Measurements from ENCODE around the gene HTRA3. TPM values are rescaled to one million over a fixed set of nuclear protein-coding genes. Genes with fewer than 3 reads are reported as not detected.

HTRA3 gene
- total RNA-seq, 1 experiment from 2014 or later: 2.8 TPM

DNA sequence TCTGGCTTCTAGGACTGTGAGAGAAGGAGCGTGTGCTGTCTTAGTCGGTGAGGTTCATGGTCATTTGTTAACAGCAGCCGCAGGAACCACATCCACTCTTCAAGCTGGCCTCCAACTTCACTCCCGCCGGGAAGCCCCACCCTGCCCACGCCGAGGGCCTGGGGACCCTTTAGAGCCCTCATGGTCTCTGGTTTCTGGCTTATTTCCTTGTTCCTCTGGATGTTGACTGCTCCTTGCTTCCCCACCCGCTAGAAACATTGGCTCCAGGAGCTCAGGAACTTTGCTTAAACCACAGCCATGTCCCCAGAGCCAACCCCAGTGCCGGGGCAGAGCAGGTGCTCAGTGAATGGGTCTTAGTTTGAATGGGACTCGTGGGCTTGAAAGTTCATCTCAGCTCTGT is 40.8 kb downstream of the HTRA3 start:
- TF ChIP-seq EZH2 (IDR thresholded peaks at IDR 0.05; ENCODE audit: low read length, unreplicated experiment): no peak
- TF ChIP-seq CTCF (conservative IDR thresholded peaks at IDR 0.05; ENCODE audit: low read depth, low read length): no peak
- TF ChIP-seq EZH2phosphoT487 (IDR thresholded peaks at IDR 0.05; ENCODE audit: borderline replicate concordance, low read length): no peak
- no peak overlapping the region for H2AFZ ChIP-seq (ENCODE audit: low read length)
- H3F3A ChIP-seq (ENCODE audit: low read length, unreplicated experiment): no peaks in the 10 kb centered on the region
- ATAC-seq (no peak), DNase-seq (no peak)
- BruUV-seq (replicated peaks): no TSS peak
- H3K79me2 ChIP-seq (ENCODE audit: low read length): no peaks in the 10 kb centered on the region
- ChIA-PET CTCF (no interaction called here), POLR2A (ENCODE audit: unreplicated experiment) (no interaction called here)
- no peaks in the 10 kb centered on the region for H3K9me2 ChIP-seq (replicated peaks; ENCODE audit: low read length)
- intact Hi-C loops (cut with micrococcal nuclease): no loop called here
- H3K4me2 ChIP-seq (ENCODE audit: low read length): no peak overlapping the region
- no peaks in the 10 kb centered on the region for H3K36me3 ChIP-seq (ENCODE audit: low read depth, low read length)
- H3K27me3 ChIP-seq (ENCODE audit: low read length): no peaks in the 10 kb centered on the region
- H3K4me3 ChIP-seq (ENCODE audit: low read length): no peak overlapping the region
- H3K9ac ChIP-seq (ENCODE audit: low read length): no peak overlapping the region
- H4K20me1 ChIP-seq (ENCODE audit: low read length): no peaks in the 10 kb centered on the region
- no peaks in the 10 kb centered on the region for H3K9me3 ChIP-seq (ENCODE audit: low read length)
- no peak overlapping the region for H3K27ac ChIP-seq (ENCODE audit: low read length)
- H3K4me1 ChIP-seq (ENCODE audit: insufficient read depth, low read length): peaks cover 3% of the 10 kb centered on the region

DNA sequence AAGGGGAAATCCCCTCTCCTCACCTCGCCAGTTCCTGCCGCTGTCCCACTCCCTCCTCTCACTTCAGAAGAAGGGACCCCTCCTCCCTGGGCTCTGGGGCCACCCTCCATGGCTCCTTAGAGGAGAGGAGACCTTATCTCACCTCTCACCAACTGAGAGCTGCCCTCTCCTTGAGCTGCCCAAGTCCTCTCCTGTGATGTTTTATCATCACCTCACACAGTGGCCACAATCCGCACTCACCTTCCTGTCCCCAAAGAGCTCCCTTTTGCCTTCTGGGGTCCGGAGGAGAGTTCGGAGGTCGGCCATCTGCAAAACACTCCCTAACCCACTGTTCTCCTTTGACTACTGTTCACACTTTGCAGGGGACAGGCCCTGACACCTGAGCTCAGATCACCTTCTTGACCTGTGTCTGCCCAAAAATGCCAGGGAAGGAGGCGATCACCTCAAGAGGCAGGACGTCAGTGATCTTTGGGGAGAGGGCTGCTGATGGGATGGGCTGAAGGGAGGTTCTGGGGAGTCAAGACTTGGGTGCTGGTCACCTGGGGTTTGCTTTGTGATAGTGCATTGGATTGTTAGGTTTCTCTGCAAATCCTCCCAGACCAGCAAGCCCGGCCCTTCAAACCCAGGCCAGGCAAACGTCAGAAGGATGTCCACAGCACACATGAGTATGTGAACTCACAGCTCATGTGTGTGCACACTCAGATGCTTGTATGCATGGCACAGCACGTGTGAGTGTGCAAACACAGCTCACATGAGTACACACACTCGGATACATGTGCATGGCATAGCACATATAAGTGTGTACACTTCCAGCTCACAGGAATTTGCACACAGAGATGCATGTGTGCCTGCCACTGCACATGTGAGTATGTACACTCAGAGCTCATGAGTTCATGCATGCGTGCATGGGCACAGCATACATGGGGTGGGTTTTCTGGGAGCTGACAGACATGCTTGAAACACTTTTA is 41.8 kb downstream of the HTRA3 start:
- ATAC-seq (no peak), DNase-seq (no peak)
- Histone ChIP-seq H3F3A (ENCODE audit: low read length, unreplicated experiment) (no peaks in the 10 kb centered on the region), H3K27me3 (ENCODE audit: low read length) (no peaks in the 10 kb centered on the region), H3K4me3 (ENCODE audit: low read length) (no peak overlapping the region), H2AFZ (ENCODE audit: low read length) (no peak overlapping the region), H3K9me2 (replicated peaks; ENCODE audit: low read length) (no peaks in the 10 kb centered on the region), H3K9ac (ENCODE audit: low read length) (no peak overlapping the region), H3K4me1 (ENCODE audit: insufficient read depth, low read length) (peaks cover 13% of the 10 kb centered on the region), H3K36me3 (ENCODE audit: low read depth, low read length) (no peaks in the 10 kb centered on the region), H3K79me2 (ENCODE audit: low read length) (no peaks in the 10 kb centered on the region), H3K27ac (ENCODE audit: low read length) (no peak overlapping the region), H3K9me3 (ENCODE audit: low read length) (no peaks in the 10 kb centered on the region), H3K4me2 (ENCODE audit: low read length) (no peak overlapping the region), H4K20me1 (ENCODE audit: low read length) (no peaks in the 10 kb centered on the region)
- no TSS peak for BruUV-seq (replicated peaks)
- intact Hi-C loops (cut with micrococcal nuclease): no loop called here
- TF ChIP-seq CTCF (conservative IDR thresholded peaks at IDR 0.05; ENCODE audit: low read depth, low read length) (no peak), EZH2 (IDR thresholded peaks at IDR 0.05; ENCODE audit: low read length, unreplicated experiment) (no peak), EZH2phosphoT487 (IDR thresholded peaks at IDR 0.05; ENCODE audit: borderline replicate concordance, low read length) (no peak)
- ChIA-PET CTCF (no interaction called here), POLR2A (ENCODE audit: unreplicated experiment) (no interaction called here)

DNA sequence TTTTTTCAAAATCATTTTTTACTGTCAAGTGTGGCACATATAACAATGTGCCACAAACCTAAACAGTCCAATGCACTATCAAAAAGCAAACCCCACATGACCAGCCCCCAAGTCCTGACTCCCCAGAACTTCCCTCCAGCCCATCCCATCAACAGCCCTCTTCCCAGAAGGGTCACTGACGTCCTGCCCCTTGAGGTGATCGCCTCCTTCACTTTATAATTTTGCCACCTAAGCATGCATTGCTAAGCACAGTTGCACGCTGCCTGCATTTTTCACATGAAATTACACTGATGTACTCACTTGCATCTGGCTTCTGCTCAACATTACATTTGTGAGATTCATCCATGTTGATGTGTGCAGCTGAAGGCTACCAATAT is 42.5 kb downstream of the HTRA3 start:
- Histone ChIP-seq H3K27me3 (ENCODE audit: low read length) (no peaks in the 10 kb centered on the region), H4K20me1 (ENCODE audit: low read length) (no peaks in the 10 kb centered on the region), H3K4me2 (ENCODE audit: low read length) (no peak overlapping the region), H3K4me3 (ENCODE audit: low read length) (no peak overlapping the region), H3F3A (ENCODE audit: low read length, unreplicated experiment) (no peaks in the 10 kb centered on the region), H3K9me3 (ENCODE audit: low read length) (no peaks in the 10 kb centered on the region), H3K4me1 (ENCODE audit: insufficient read depth, low read length) (peaks cover 16% of the 10 kb centered on the region), H3K79me2 (ENCODE audit: low read length) (no peaks in the 10 kb centered on the region), H3K9ac (ENCODE audit: low read length) (no peak overlapping the region), H3K9me2 (replicated peaks; ENCODE audit: low read length) (no peaks in the 10 kb centered on the region), H3K36me3 (ENCODE audit: low read depth, low read length) (no peaks in the 10 kb centered on the region), H3K27ac (ENCODE audit: low read length) (no peak overlapping the region), H2AFZ (ENCODE audit: low read length) (no peak overlapping the region)
- no peak for DNase-seq
- no TSS peak for BruUV-seq (replicated peaks)
- ChIA-PET POLR2A (ENCODE audit: unreplicated experiment) (no interaction called here), CTCF (no interaction called here)
- TF ChIP-seq CTCF (conservative IDR thresholded peaks at IDR 0.05; ENCODE audit: low read depth, low read length): no peak
- TF ChIP-seq EZH2 (IDR thresholded peaks at IDR 0.05; ENCODE audit: low read length, unreplicated experiment): no peak
- no peak for TF ChIP-seq EZH2phosphoT487 (IDR thresholded peaks at IDR 0.05; ENCODE audit: borderline replicate concordance, low read length)
- no peak for ATAC-seq
- intact Hi-C loops (cut with micrococcal nuclease): no loop called here
